ENCODE results near the gene MTMR2. TPM values are rescaled to one million over a fixed set of nuclear protein-coding genes. Genes with fewer than 3 reads are reported as not detected.

The MTMR2 gene
- total RNA-seq, 1 experiment from 2014 or later = 75.2 TPM

GRCh38 chr11:95789506-95790122 is 134.3 kb downstream of the MTMR2 start, which contains the start of gene FAM76B:
Gene FAM76B (minus strand): TSS chr11:95789782. CDS start chr11:95789478, 304 bp downstream.
- peak; percentile 99 to 100 for DNase-seq
- Mint-ChIP-seq H3K4me1 (ENCODE audit: low read depth, unreplicated experiment) (peaks cover 23% of the 10 kb centered on the region), H3K27me3 (ENCODE audit: insufficient read depth, unreplicated experiment) (no peaks in the 10 kb centered on the region), H3K4me3 (ENCODE audit: unreplicated experiment) (peak within 1 kb of the TSS; percentile 72), H3K9me3 (ENCODE audit: unreplicated experiment) (no peaks in the 10 kb centered on the region), H3K36me3 (ENCODE audit: insufficient read depth, unreplicated experiment) (peaks cover 52% of the 10 kb centered on the region), H3K27ac (ENCODE audit: unreplicated experiment) (peak within 1 kb of the TSS; percentile 100)
- Histone ChIP-seq H3K4me3 (ENCODE audit: low read depth, low read length) (peak within 1 kb of the TSS; percentile 72), H3K27me3 (replicated peaks; ENCODE audit: control insufficient read depth, insufficient read depth, low read length) (no peaks in the 10 kb centered on the region), H3K4me1 (peaks cover 19% of the 10 kb centered on the region; the same call in 1 of the 2 replicates), H3K36me3 (ENCODE audit: control insufficient read depth, insufficient read depth, low read length) (no peaks in the 10 kb centered on the region), H3K9me3 (no peaks in the 10 kb centered on the region)
- intact Hi-C loops (cut with micrococcal nuclease; ENCODE audit: unreplicated experiment) = loop anchor here (1.0 to 5.0 kb wide), 8 partner anchors 454 to 957 kb away; partner anchors contain the start of genes CWC15, JRKL, KDM4D and SESN3
- POLR2A ChIA-PET = interaction anchor here (0.6 to 3.7 kb wide), 18 partner anchors 14 to 1661 kb away, joined by 3 to 32 read pairs (median 4); partner anchors contain the start of genes CCDC82, CWC15, JRKL and KDM4D
- CTCF ChIA-PET = interaction anchor here (0.5 to 2.1 kb wide), 12 partner anchors 35 to 723 kb away, joined by 3 to 9 read pairs (median 5); partner anchors contain the start of genes CCDC82, JRKL, MAML2 and SESN3
- no TSS peak for BruUV-seq (replicated peaks)
- TF ChIP-seq, protein P1, sequence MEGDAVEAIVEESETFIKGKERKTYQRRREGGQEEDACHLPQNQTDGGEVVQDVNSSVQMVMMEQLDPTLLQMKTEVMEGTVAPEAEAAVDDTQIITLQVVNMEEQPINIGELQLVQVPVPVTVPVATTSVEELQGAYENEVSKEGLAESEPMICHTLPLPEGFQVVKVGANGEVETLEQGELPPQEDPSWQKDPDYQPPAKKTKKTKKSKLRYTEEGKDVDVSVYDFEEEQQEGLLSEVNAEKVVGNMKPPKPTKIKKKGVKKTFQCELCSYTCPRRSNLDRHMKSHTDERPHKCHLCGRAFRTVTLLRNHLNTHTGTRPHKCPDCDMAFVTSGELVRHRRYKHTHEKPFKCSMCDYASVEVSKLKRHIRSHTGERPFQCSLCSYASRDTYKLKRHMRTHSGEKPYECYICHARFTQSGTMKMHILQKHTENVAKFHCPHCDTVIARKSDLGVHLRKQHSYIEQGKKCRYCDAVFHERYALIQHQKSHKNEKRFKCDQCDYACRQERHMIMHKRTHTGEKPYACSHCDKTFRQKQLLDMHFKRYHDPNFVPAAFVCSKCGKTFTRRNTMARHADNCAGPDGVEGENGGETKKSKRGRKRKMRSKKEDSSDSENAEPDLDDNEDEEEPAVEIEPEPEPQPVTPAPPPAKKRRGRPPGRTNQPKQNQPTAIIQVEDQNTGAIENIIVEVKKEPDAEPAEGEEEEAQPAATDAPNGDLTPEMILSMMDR (IDR thresholded peaks at IDR 0.05; ENCODE audit: insufficient read depth in 1 of 2, low read depth in 1 of 2, low read length in 1 of 2, severe bottlenecking in 1 of 2, unreplicated experiment in 1 of 2) = no peak

DNA sequence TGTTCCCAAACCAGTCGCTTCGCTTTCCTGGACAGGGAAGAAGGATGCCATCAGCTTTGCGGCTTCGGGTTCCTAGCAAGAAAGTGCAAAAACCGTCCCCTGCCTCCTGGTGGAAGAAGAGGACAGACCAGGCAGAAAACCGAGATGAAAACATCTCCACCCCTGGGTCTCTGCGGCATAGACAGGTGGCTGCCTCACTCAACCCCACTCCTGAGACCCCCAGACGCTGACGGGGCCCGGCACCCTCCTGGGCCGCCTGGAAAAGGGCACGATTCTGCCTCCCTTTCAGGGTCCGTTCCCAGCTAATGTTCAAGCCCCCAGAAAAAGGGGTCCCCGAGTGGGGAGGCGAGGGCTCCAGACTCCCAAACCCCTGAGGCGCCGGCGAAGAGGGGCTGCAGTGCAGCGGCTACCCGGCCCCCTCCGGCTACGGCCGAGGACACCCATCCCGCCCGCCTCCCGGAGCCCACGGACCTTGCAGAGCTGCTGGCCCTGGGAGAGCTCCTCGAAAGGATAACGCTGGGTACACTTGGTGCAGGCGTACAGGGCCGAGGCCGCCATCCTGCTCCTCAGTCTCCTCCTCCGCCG is 134.9 kb downstream of the MTMR2 start:
- H3K4me3 Mint-ChIP-seq (ENCODE audit: unreplicated experiment) = peak overlapping the region; percentile 72
- H3K36me3 ChIP-seq (ENCODE audit: control insufficient read depth, insufficient read depth, low read length) = no peaks in the 10 kb centered on the region
- peak overlapping the region; percentile 72 for H3K4me3 ChIP-seq (ENCODE audit: low read depth, low read length)
- H3K36me3 Mint-ChIP-seq (ENCODE audit: insufficient read depth, unreplicated experiment) = peaks cover 58% of the 10 kb centered on the region
- no peaks in the 10 kb centered on the region for H3K27me3 Mint-ChIP-seq (ENCODE audit: insufficient read depth, unreplicated experiment)
- H3K27me3 ChIP-seq (replicated peaks; ENCODE audit: control insufficient read depth, insufficient read depth, low read length) = no peaks in the 10 kb centered on the region
- no peaks in the 10 kb centered on the region for H3K9me3 Mint-ChIP-seq (ENCODE audit: unreplicated experiment)
- no TSS peak for BruUV-seq (replicated peaks)
- H3K4me1 Mint-ChIP-seq (ENCODE audit: low read depth, unreplicated experiment) = peaks cover 23% of the 10 kb centered on the region
- intact Hi-C loops (cut with micrococcal nuclease; ENCODE audit: unreplicated experiment) = loop anchor here (1.0 to 2.0 kb wide), 5 partner anchors 454 to 956 kb away; partner anchors contain the start of genes JRKL and SESN3
- no peaks in the 10 kb centered on the region for H3K9me3 ChIP-seq
- H3K27ac Mint-ChIP-seq (ENCODE audit: unreplicated experiment) = peak overlapping the region; percentile 100
- CTCF ChIA-PET = interaction anchor here (0.5 to 2.1 kb wide), 10 partner anchors 51 to 723 kb away, joined by 3 to 9 read pairs (median 5); partner anchors contain the start of genes CCDC82, JRKL, MAML2 and SESN3
- POLR2A ChIA-PET = interaction anchor here (0.6 to 3.7 kb wide), 15 partner anchors 13 to 1660 kb away, joined by 3 to 32 read pairs (median 4); partner anchors contain the start of genes CCDC82, CWC15, JRKL and KDM4D
- TF ChIP-seq, protein P1 (IDR thresholded peaks at IDR 0.05; ENCODE audit: insufficient read depth in 1 of 2, low read depth in 1 of 2, low read length in 1 of 2, severe bottlenecking in 1 of 2, unreplicated experiment in 1 of 2) = peak; percentile 37 to 51
- H3K4me1 ChIP-seq = peaks cover 19% of the 10 kb centered on the region; the same call in 1 of the 2 replicates
- peak; percentile 69 to 70 for DNase-seq

Other genes starting within 250 kb of the MTMR2 start
- gene FAM76B, start 134.3 kb downstream of the MTMR2 start, total RNA-seq (2022) = 61.3 and 64.3 TPM in 2 replicates
- gene CEP57, start 133.6 kb downstream of the MTMR2 start, total RNA-seq (2022) = 117 and 125 TPM in 2 replicates